Nephron progenitor cell (in vitro differentiated cells): ENCODE results near the gene PRPF19.

ENCODE experiments used
- DNase-seq: peaks from one replicate; pipeline ENCODE4 v3.0.0; 2021
- H3K27ac Mint-ChIP-seq: 2 replicates; pipeline ENCODE4 v1.8.0; 2021; ENCODE audit warnings: mild to moderate bottlenecking, moderate library complexity, mixed read lengths
- H3K27me3 Mint-ChIP-seq: 2 replicates; pipeline ENCODE4 v1.8.0; 2021; ENCODE audit warnings: mild to moderate bottlenecking, low read depth, mixed read lengths; ENCODE audit not compliant: poor library complexity
- H3K36me3 Mint-ChIP-seq: 2 replicates; pipeline ENCODE4 v1.8.0; 2021; ENCODE audit warnings: low read depth, mixed read lengths
- H3K4me1 Mint-ChIP-seq: 2 replicates; pipeline ENCODE4 v1.8.0; 2021; ENCODE audit warnings: mixed read lengths
- H3K4me3 Mint-ChIP-seq: 2 replicates; pipeline ENCODE4 v1.8.0; 2021; ENCODE audit warnings: mild to moderate bottlenecking, moderate library complexity, mixed read lengths
- H3K9me3 Mint-ChIP-seq: 2 replicates; pipeline ENCODE4 v1.8.0; 2021; ENCODE audit warnings: mild to moderate bottlenecking, moderate library complexity, mixed read lengths
- TF ChIP-seq, protein P1 (sequence below): fragments of 200-600 bp; sonication (generic); IDR thresholded peaks from 2 replicates; pipeline ENCODE4 v1.5.0; 2021; ENCODE audit warnings: antibody characterized with exemption

The PRPF19 gene

DNA sequence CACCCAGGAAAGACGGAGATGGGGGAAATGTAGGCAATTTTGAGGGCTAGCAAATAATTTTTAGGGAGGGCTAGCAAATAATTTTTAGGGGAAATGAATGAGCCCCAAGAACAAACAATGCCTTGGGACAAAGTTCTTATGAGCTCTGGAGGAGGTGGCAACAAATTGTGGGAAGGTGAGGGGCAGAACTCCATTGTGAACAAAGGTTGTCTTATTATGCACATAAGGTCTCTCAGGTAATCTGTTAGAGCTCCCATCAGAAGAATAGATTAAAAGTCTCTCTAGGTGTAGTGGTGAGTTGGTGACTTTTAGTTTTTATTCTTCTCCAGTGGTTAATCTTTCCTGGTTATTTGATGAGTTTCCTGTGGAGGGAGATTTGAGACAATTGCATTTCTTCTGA is 2.4 kb upstream of the PRPF19 start:
- Mint-ChIP-seq H3K27ac (no peak overlapping the region), H3K4me3 (no peak overlapping the region), H3K9me3 (peaks cover 26% of the 10 kb centered on the region), H3K36me3 (no peaks in the 10 kb centered on the region), H3K4me1 (peaks cover 61% of the 10 kb centered on the region), H3K27me3 (peaks cover 35% of the 10 kb centered on the region)
- no peak for DNase-seq
- TF ChIP-seq, protein P1, sequence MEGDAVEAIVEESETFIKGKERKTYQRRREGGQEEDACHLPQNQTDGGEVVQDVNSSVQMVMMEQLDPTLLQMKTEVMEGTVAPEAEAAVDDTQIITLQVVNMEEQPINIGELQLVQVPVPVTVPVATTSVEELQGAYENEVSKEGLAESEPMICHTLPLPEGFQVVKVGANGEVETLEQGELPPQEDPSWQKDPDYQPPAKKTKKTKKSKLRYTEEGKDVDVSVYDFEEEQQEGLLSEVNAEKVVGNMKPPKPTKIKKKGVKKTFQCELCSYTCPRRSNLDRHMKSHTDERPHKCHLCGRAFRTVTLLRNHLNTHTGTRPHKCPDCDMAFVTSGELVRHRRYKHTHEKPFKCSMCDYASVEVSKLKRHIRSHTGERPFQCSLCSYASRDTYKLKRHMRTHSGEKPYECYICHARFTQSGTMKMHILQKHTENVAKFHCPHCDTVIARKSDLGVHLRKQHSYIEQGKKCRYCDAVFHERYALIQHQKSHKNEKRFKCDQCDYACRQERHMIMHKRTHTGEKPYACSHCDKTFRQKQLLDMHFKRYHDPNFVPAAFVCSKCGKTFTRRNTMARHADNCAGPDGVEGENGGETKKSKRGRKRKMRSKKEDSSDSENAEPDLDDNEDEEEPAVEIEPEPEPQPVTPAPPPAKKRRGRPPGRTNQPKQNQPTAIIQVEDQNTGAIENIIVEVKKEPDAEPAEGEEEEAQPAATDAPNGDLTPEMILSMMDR, result no peak

DNA sequence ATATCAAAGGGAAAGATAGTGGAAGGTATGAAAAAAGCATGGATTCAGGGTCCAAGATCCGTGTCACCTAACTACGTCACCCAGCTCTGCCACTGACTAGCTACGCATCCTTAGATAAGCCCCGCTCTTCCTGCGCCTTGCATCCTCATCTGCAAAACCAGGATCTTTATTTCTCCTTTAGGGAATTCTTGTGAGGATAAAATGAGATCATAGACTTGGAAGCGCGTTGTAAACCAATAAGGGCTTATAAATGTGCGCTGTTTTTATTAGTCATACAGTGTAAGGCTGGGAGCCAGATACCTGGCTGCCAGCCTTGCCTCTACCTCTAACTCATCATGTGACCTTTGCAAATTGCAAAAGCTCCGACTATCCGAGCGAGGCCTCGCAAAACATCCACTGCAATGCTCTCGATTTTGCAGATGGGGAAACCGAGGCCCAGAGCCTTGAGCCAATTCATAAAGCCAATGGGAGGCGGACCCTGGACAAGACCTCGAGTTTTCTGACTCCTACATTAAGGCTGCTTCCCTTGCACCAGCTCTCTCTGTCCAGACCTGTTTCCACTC is 753 bp downstream of the PRPF19 start:
- DNase-seq, result no peak
- Mint-ChIP-seq H3K36me3 (peaks cover 28% of the 10 kb centered on the region), H3K4me3 (peak overlapping the region; percentile 86), H3K27ac (peak overlapping the region; percentile 63), H3K4me1 (peaks cover 33% of the 10 kb centered on the region), H3K27me3 (peaks cover 32% of the 10 kb centered on the region), H3K9me3 (peaks cover 25% of the 10 kb centered on the region)
- TF ChIP-seq, protein P1, result no peak

DNA sequence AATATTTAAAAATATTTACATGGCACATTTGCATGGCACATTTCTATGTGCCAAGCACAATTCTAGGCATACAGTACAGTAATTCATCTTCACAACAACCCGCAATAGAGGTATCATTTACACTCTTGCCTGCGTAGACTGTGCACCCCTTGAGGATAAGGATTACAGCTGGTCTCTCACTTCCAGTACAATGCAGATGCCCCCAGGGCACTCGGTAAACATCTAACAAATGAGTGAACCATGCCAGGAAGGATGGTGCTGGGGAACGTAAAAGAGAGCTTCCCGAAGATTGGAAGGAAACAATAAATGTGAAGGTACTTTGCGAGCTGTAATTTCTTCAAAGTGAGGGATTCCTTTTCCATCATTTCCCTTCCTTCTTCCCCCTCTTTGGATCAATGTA is 1.3 kb downstream of the PRPF19 start:
- Mint-ChIP-seq H3K27me3 (peaks cover 29% of the 10 kb centered on the region), H3K27ac (peak overlapping the region; percentile 4), H3K4me1 (peaks cover 32% of the 10 kb centered on the region), H3K4me3 (peak overlapping the region; percentile 86), H3K36me3 (peaks cover 33% of the 10 kb centered on the region), H3K9me3 (peaks cover 19% of the 10 kb centered on the region)
- TF ChIP-seq, protein P1, result no peak
- DNase-seq, result no peak

DNA sequence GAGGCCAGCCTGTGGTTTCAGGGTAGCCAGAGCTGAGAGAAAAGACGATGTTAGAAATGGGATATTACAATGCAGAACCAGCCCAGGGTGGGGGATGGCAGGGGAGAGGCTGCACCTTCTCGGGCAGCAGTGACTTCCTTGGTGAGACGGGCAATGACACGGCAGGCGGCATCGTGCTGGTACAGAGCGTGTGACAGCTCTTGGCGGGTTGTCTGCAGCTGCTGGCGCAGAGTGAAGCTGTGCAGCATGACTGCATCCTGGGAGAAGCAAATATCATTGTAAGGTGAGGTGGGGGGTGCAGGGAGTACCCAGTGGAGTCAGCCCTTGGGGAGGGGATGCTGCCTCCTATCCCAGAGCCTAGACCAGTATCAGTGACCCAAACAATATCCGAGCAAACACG is 3.8 kb downstream of the PRPF19 start:
- TF ChIP-seq, protein P1, result no peak
- Mint-ChIP-seq H3K4me3 (no peak overlapping the region), H3K36me3 (peaks cover 57% of the 10 kb centered on the region), H3K27me3 (peaks cover 5% of the 10 kb centered on the region), H3K4me1 (peaks cover 32% of the 10 kb centered on the region), H3K27ac (no peak overlapping the region), H3K9me3 (no peaks in the 10 kb centered on the region)
- DNase-seq, result no peak

DNA sequence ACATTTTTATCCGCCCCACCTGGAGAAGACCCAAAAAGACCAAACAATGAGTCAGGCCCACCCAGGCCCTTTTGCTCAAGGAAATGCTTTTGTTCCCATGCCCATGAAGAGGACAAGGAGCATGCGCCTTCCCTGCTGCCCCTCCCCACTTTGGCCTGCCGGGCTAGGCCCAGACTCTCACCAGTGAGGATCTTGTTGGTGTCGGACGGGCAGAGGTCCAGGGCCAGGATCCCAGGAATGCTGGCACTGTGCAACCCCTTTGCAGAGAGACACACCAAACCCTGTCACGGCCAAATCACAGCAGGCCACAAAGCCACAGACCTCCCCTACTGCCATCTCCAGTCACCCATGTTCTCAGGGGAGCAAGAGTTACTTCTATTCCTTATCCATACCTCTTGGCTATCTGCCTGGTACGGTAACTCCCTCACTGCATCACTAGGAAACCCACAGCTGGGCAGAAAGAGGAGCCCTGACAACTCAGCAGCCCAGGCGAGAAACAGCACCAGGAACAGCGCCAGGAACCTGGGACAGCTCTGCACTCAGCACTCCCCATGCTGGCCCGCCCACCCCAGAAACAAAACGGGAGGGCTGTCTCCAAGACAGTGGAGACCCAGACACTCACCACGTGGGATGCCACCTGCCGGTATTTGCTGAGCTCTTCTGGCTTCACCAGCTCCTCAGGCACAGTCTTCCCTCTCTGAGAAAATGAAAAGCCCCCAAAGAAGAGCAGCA is 5.5 kb downstream of the PRPF19 start:
- Mint-ChIP-seq H3K27ac (peak overlapping the region; percentile 91), H3K36me3 (peaks cover 73% of the 10 kb centered on the region), H3K27me3 (no peaks in the 10 kb centered on the region), H3K4me3 (no peak overlapping the region), H3K9me3 (no peaks in the 10 kb centered on the region), H3K4me1 (peaks cover 24% of the 10 kb centered on the region)
- TF ChIP-seq, protein P1, result no peak
- no peak for DNase-seq

DNA sequence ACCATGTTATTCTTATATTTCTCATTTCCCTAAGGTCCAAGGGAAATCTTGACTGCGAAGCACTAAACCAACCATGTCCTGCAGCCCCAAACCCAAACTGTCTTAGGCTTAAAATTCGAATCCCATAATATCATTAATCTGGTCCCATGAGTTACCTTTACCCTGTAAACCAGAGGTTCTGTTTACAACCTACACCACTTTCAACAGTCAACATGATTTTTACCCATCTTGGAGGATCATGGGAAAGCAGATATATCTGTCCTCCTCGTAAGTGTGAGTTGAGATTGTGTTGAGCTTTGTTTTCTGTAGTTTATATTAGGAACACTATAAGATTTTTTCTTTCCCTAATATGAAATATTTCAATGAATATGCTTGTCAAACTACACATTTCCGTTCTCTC is 6.4 kb downstream of the PRPF19 start:
- no peak for DNase-seq
- TF ChIP-seq, protein P1, result no peak
- Mint-ChIP-seq H3K27ac (no peak overlapping the region), H3K27me3 (no peaks in the 10 kb centered on the region), H3K4me3 (no peak overlapping the region), H3K36me3 (peaks cover 82% of the 10 kb centered on the region), H3K4me1 (peaks cover 15% of the 10 kb centered on the region), H3K9me3 (no peaks in the 10 kb centered on the region)
